ENCODE measurements around the gene MARCHF11. TPM values are rescaled to one million over a fixed set of nuclear protein-coding genes. Genes with fewer than 3 reads are reported as not detected.

Gene MARCHF11
- total and polyA plus RNA-seq, 4 donors, result not detected

DNA sequence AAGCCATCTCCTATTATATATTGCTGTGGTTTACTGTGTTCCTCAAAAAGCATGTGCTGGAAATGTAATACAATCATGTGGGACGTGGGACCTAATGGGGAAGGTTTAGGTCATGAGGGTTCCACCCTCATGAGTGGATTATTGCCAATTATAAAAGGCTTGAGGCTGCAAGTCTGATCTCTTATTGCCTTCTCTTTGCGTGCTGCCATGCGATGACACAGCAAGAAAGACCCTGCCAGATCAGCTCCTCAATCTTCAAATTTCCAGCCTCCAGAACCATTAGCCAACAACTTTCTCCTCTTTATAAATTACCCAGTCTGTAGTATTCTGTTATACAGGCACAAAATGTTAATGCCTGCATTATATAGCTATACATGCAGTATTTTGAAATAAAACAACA is 45.4 kb downstream of the MARCHF11 start:
- 72 to 74% methylated on average over 3 of the region's 3 CpGs for WGBS, 2 donors
- H3K27me3 ChIP-seq (ENCODE audit: control insufficient read depth in 3 of 3, insufficient read depth in 3 of 3, low read length in 2 of 3), result peaks cover 0 to under 1% (median 0%) of the 10 kb centered on the region in 3 donors
- H3K9me3 ChIP-seq (ENCODE audit: control insufficient read depth in 4 of 4, insufficient read depth in 3 of 4, low read length in 3 of 4), result peaks cover 0 to 6% (median 0%) of the 10 kb centered on the region in 4 donors
- no peak overlapping the region for H3K9ac ChIP-seq (ENCODE audit: insufficient read depth in 1 of 2, low read length in 2 of 2)
- H3K4me1 ChIP-seq (ENCODE audit: control insufficient read depth in 5 of 5, insufficient read depth in 5 of 5, low read length in 5 of 5), result peaks cover 0 to 5% (median 0%) of the 10 kb centered on the region in 5 donors
- no peaks in the 10 kb centered on the region for H3K36me3 ChIP-seq (ENCODE audit: control insufficient read depth in 4 of 4, insufficient read depth in 4 of 4, low read length in 4 of 4)
- DNase-seq (no peak), ATAC-seq (ENCODE audit: insufficient read depth, low FRiP score) (no peak)
- H3K4me3 ChIP-seq, result no peak overlapping the region
- H3K27ac ChIP-seq (ENCODE audit: low read depth in 1 of 2, low read length in 1 of 2), result peak overlapping the region in 1 of 2 donors; percentile 50
- TF ChIP-seq, protein P1, sequence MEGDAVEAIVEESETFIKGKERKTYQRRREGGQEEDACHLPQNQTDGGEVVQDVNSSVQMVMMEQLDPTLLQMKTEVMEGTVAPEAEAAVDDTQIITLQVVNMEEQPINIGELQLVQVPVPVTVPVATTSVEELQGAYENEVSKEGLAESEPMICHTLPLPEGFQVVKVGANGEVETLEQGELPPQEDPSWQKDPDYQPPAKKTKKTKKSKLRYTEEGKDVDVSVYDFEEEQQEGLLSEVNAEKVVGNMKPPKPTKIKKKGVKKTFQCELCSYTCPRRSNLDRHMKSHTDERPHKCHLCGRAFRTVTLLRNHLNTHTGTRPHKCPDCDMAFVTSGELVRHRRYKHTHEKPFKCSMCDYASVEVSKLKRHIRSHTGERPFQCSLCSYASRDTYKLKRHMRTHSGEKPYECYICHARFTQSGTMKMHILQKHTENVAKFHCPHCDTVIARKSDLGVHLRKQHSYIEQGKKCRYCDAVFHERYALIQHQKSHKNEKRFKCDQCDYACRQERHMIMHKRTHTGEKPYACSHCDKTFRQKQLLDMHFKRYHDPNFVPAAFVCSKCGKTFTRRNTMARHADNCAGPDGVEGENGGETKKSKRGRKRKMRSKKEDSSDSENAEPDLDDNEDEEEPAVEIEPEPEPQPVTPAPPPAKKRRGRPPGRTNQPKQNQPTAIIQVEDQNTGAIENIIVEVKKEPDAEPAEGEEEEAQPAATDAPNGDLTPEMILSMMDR (IDR thresholded peaks at IDR 0.05; ENCODE audit: control extremely low read depth, extremely low read depth), result no peak

DNA sequence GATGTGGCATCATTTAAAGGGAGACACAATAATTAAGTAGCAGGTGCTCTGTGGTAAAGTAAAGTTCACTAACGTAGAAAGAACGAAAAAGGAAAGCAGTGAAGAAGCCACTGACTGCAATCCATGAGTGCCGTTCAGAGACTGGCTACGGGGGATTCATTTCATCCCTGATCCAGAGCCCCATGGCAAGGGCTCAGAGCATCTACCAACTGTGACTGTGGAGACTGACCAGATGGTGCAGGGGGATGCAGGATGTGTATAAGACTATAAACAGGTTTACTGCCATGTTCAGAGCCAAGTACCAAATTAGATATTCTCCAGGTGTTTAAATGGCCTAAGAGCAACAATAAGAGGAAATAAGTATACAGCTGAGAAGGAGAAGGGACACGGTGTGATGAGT is 47.7 kb downstream of the MARCHF11 start:
- H3K9me3 ChIP-seq (ENCODE audit: control insufficient read depth in 4 of 4, insufficient read depth in 3 of 4, low read length in 3 of 4), result peaks cover 0 to 2% (median 0%) of the 10 kb centered on the region in 4 donors
- H3K27ac ChIP-seq (ENCODE audit: low read depth in 1 of 2, low read length in 1 of 2), result peak overlapping the region in 1 of 2 donors; percentile 81
- H3K9ac ChIP-seq (ENCODE audit: insufficient read depth in 1 of 2, low read length in 2 of 2), result no peak overlapping the region
- no peak for ATAC-seq (ENCODE audit: insufficient read depth, low FRiP score)
- H3K4me3 ChIP-seq, result no peak overlapping the region
- H3K36me3 ChIP-seq (ENCODE audit: control insufficient read depth in 4 of 4, insufficient read depth in 4 of 4, low read length in 4 of 4), result no peaks in the 10 kb centered on the region
- H3K27me3 ChIP-seq (ENCODE audit: control insufficient read depth in 3 of 3, insufficient read depth in 3 of 3, low read length in 2 of 3), result peaks cover 0 to 3% (median 0%) of the 10 kb centered on the region in 3 donors
- WGBS, 2 donors, result 80 to 90% methylated on average over 5 of the region's 5 CpGs
- TF ChIP-seq, protein P1 (IDR thresholded peaks at IDR 0.05; ENCODE audit: control extremely low read depth, extremely low read depth), result no peak
- H3K4me1 ChIP-seq (ENCODE audit: control insufficient read depth in 5 of 5, insufficient read depth in 5 of 5, low read length in 5 of 5), result peaks cover 0 to 5% (median 0%) of the 10 kb centered on the region in 5 donors
- DNase-seq, result no peak

DNA sequence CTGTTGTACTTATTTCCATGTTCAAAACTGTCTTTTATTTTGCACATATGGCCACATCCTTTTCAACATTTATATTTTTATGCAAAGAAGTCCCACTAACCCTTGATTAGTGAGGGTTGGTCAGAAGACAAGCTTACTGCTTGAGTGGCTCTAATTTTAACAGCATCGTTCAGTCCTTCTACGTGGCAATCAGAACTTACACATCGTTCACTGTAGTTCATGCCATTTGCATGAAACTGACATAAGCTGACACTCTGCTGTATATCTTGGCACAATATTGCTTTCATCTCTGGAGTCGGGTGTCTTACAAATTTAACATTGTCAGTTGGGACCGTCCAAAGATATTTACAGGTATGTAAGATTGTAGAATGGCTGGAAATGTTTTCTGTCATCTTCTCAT is 50.6 kb downstream of the MARCHF11 start:
- Histone ChIP-seq H3K9ac (ENCODE audit: insufficient read depth in 1 of 2, low read length in 2 of 2) (no peak overlapping the region), H3K27ac (ENCODE audit: low read depth in 1 of 2, low read length in 1 of 2) (peak overlapping the region in 1 of 2 donors; percentile 71), H3K36me3 (ENCODE audit: control insufficient read depth in 4 of 4, insufficient read depth in 4 of 4, low read length in 4 of 4) (no peaks in the 10 kb centered on the region), H3K4me3 (no peak overlapping the region), H3K4me1 (ENCODE audit: control insufficient read depth in 5 of 5, insufficient read depth in 5 of 5, low read length in 5 of 5) (peaks cover 0 to under 1% (median 0%) of the 10 kb centered on the region in 5 donors), H3K9me3 (ENCODE audit: control insufficient read depth in 4 of 4, insufficient read depth in 3 of 4, low read length in 3 of 4) (peaks cover 0 to 2% (median 0%) of the 10 kb centered on the region in 4 donors), H3K27me3 (ENCODE audit: control insufficient read depth in 3 of 3, insufficient read depth in 3 of 3, low read length in 2 of 3) (peaks cover 0 to 3% (median 0%) of the 10 kb centered on the region in 3 donors)
- DNase-seq (no peak), ATAC-seq (ENCODE audit: insufficient read depth, low FRiP score) (no peak)
- TF ChIP-seq, protein P1 (IDR thresholded peaks at IDR 0.05; ENCODE audit: control extremely low read depth, extremely low read depth), result no peak
- 70 to 85% methylated on average over 5 of the region's 5 CpGs for WGBS, 2 donors
